DND-41 (cell line): Measurements from ENCODE around the gene NTM.

Experiments used
- ATAC-seq: fragments of 200-7000 bp; cut with Tn5 transposase; 3 replicates; pipeline ENCODE4 v1.9.1; 2021; ENCODE audit warnings: low read depth; ENCODE audit not compliant: insufficient read depth
- DNase-seq: peaks from one replicate; pipeline ENCODE4 v3.0.0-alpha.2; 2020
- H2AFZ ChIP-seq: 2 replicates; pipeline ENCODE4 v1.6.0; 2012; ENCODE audit warnings: low read depth, low read length
- H3K27ac ChIP-seq: 2 replicates; pipeline ENCODE4 v1.5.1; 2012; ENCODE audit warnings: low read length, inconsistent platforms
- H3K27me3 ChIP-seq: fragments of 200-600 bp; sonication (generic); 2 replicates; pipeline ENCODE4 v1.6.0; 2012; ENCODE audit warnings: low read length, mild to moderate bottlenecking, inconsistent platforms; ENCODE audit not compliant: insufficient read depth, poor library complexity
- H3K36me3 ChIP-seq: 2 replicates; pipeline ENCODE4 v1.5.1; 2012; ENCODE audit warnings: low read length, inconsistent platforms; ENCODE audit not compliant: insufficient read depth
- H3K4me1 ChIP-seq: 2 replicates; pipeline ENCODE4 v1.5.1; 2012; ENCODE audit warnings: mild to moderate bottlenecking, low read length; ENCODE audit not compliant: insufficient read depth
- H3K4me2 ChIP-seq: 2 replicates; pipeline ENCODE4 v1.6.0; 2012; ENCODE audit warnings: mild to moderate bottlenecking, moderate library complexity, low read length, inconsistent platforms; ENCODE audit not compliant: insufficient read depth
- H3K4me3 ChIP-seq, 2 experiments: fragments of 200-600 bp in 1 of 2; shearing (Covaris generic) in 1 of 2; 2 replicates each; pipeline ENCODE4 v1.5.1; 2012 to 2016; ENCODE audit warnings: inconsistent platforms in 2 of 2, low read length in 2 of 2, mild to moderate bottlenecking in 2 of 2, low read depth in 1 of 2, moderate library complexity in 1 of 2
- H3K79me2 ChIP-seq: 2 replicates; pipeline ENCODE4 v1.6.0; 2012; ENCODE audit warnings: low read length, inconsistent platforms; ENCODE audit not compliant: insufficient read depth
- H3K9ac ChIP-seq: 2 replicates; pipeline ENCODE4 v1.6.0; 2012; ENCODE audit warnings: low read depth, mild to moderate bottlenecking, inconsistent platforms, low read length, moderate library complexity
- H3K9me3 ChIP-seq: 2 replicates; pipeline ENCODE4 v1.5.1; 2012; ENCODE audit warnings: low read length, moderate library complexity, mild to moderate bottlenecking, inconsistent platforms; ENCODE audit not compliant: insufficient read depth, severe bottlenecking
- H4K20me1 ChIP-seq: 2 replicates; pipeline ENCODE4 v1.6.0; 2012; ENCODE audit warnings: low read length; ENCODE audit not compliant: insufficient read depth
- EZH2 ChIP-seq: IDR thresholded peaks from 3 replicates; pipeline ENCODE4 v1.6.1; 2012; ENCODE audit warnings: borderline replicate concordance, low read depth, mild to moderate bottlenecking, moderate library complexity, low read length, inconsistent platforms; ENCODE audit not compliant: severe bottlenecking
- TF ChIP-seq, protein P1 (sequence below): IDR thresholded peaks from 2 replicates; pipeline ENCODE4 v1.5.1; 2012; ENCODE audit warnings: borderline replicate concordance, low read length, moderate library complexity, mild to moderate bottlenecking; ENCODE audit not compliant: poor library complexity, severe bottlenecking; ENCODE audit errors: extremely low read depth

The NTM gene

GRCh38 chr11:131938351-131938751 lies 567.9 kb downstream of the NTM start:
- Histone ChIP-seq H3K9me3 (no peaks in the 10 kb centered on the region), H3K36me3 (no peaks in the 10 kb centered on the region), H4K20me1 (no peaks in the 10 kb centered on the region), H3K4me1 (no peaks in the 10 kb centered on the region), H3K27me3 (peaks cover 8% of the 10 kb centered on the region), H3K79me2 (no peaks in the 10 kb centered on the region), H3K27ac (no peak overlapping the region), H3K9ac (no peak overlapping the region), H2AFZ (no peak overlapping the region), H3K4me2 (no peak overlapping the region), H3K4me3 (no peak overlapping the region)
- ATAC-seq (no peak), DNase-seq (no peak)
- TF ChIP-seq EZH2 = no peak
- TF ChIP-seq, protein P1, sequence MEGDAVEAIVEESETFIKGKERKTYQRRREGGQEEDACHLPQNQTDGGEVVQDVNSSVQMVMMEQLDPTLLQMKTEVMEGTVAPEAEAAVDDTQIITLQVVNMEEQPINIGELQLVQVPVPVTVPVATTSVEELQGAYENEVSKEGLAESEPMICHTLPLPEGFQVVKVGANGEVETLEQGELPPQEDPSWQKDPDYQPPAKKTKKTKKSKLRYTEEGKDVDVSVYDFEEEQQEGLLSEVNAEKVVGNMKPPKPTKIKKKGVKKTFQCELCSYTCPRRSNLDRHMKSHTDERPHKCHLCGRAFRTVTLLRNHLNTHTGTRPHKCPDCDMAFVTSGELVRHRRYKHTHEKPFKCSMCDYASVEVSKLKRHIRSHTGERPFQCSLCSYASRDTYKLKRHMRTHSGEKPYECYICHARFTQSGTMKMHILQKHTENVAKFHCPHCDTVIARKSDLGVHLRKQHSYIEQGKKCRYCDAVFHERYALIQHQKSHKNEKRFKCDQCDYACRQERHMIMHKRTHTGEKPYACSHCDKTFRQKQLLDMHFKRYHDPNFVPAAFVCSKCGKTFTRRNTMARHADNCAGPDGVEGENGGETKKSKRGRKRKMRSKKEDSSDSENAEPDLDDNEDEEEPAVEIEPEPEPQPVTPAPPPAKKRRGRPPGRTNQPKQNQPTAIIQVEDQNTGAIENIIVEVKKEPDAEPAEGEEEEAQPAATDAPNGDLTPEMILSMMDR = no peak

GRCh38 chr11:131940126-131940525 lies 569.7 kb downstream of the NTM start:
- Histone ChIP-seq H3K27ac (no peak overlapping the region), H3K4me1 (no peaks in the 10 kb centered on the region), H3K9me3 (no peaks in the 10 kb centered on the region), H3K4me3 (no peak overlapping the region), H3K79me2 (no peaks in the 10 kb centered on the region), H3K36me3 (no peaks in the 10 kb centered on the region), H3K27me3 (peaks cover 6% of the 10 kb centered on the region), H4K20me1 (no peaks in the 10 kb centered on the region), H2AFZ (no peak overlapping the region), H3K9ac (no peak overlapping the region), H3K4me2 (no peak overlapping the region)
- TF ChIP-seq, protein P1 = no peak
- TF ChIP-seq EZH2 = no peak
- DNase-seq = no peak
- no peak for ATAC-seq

DNA sequence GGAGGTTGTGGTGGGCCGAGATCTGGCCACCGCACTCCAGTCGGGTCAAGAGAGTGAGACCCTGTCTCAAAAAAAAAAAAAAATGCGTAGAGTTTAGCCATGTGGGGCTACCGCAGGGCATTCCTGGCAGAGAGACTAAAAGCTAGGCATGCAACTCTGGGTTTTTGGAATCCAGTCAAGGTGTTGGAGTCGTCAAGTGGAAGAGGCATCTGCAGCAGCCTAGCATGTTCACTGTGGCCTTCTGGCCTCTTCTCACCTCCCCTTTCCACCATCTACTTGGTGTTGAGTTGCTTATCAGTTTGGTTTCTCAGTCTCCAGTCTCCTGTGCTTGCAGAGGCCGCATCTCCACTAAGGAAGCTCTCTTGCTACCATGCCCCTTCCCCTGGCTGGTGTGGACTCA lies 572.5 kb downstream of the NTM start:
- ATAC-seq = no peak
- H3K79me2 ChIP-seq = no peaks in the 10 kb centered on the region
- H3K9me3 ChIP-seq = no peaks in the 10 kb centered on the region
- no peaks in the 10 kb centered on the region for H3K4me1 ChIP-seq
- H3K9ac ChIP-seq = no peak overlapping the region
- H4K20me1 ChIP-seq = no peaks in the 10 kb centered on the region
- no peak overlapping the region for H2AFZ ChIP-seq
- no peaks in the 10 kb centered on the region for H3K36me3 ChIP-seq
- TF ChIP-seq, protein P1 = no peak
- no peak for TF ChIP-seq EZH2
- no peak overlapping the region for H3K4me3 ChIP-seq
- H3K27ac ChIP-seq = no peak overlapping the region
- H3K27me3 ChIP-seq = peaks cover 3% of the 10 kb centered on the region
- no peak for DNase-seq
- H3K4me2 ChIP-seq = no peak overlapping the region

GRCh38 chr11:131943295-131943694 lies 572.9 kb downstream of the NTM start:
- Histone ChIP-seq H4K20me1 (no peaks in the 10 kb centered on the region), H3K27ac (no peak overlapping the region), H3K79me2 (no peaks in the 10 kb centered on the region), H3K36me3 (no peaks in the 10 kb centered on the region), H3K27me3 (peaks cover 3% of the 10 kb centered on the region), H3K4me1 (no peaks in the 10 kb centered on the region), H3K4me3 (no peak overlapping the region), H3K9me3 (no peaks in the 10 kb centered on the region), H2AFZ (no peak overlapping the region), H3K4me2 (no peak overlapping the region), H3K9ac (no peak overlapping the region)
- DNase-seq (no peak), ATAC-seq (no peak)
- TF ChIP-seq EZH2 = no peak
- TF ChIP-seq, protein P1 = no peak
